T-cell (primary cell): Measurements from ENCODE around the gene MAP4K1. TPM values are rescaled to one million over a fixed set of nuclear protein-coding genes. Genes with fewer than 3 reads are reported as not detected.
"Not testable (repeated sequence)": the region's sequence is repeated elsewhere in the genome, so short reads cannot be mapped to it uniquely, and the experiment has no call there.

Source experiments
- ATAC-seq, 4 experiments: fragments of 200-7000 bp in 3 of 4; fragments of 150-1000 bp in 1 of 4; cut with Tn5 transposase; replicated peaks in 1 of 4; 1 replicate in 3 of 4; 2 replicates in 1 of 4; pipeline ENCODE4 v1.10.0; 2021; ENCODE audit warnings: moderate library complexity in 3 of 4, mild to moderate bottlenecking in 2 of 4, moderate number of reproducible peaks in 1 of 4
- CTCF ChIA-PET, 2 donors: fragments of 300-600 bp; sonication (Branson Sonifier 250); formaldehyde crosslinking; loops; one replicate each; lab custom pipeline; 2022; ENCODE audit warnings: antibody characterized with exemption in 2 of 2; lab: Charles Lee
- POLR2A ChIA-PET, 2 donors: fragments of 300-600 bp; sonication (Branson Sonifier 250); formaldehyde crosslinking; loops; one replicate each; lab custom pipeline; 2022; ENCODE audit warnings: antibody characterized with exemption in 2 of 2; lab: Charles Lee
- DNase-seq, 35 experiments: peaks; one replicate each; pipeline versions ENCODE4 v3.0.0 to v3.0.0-alpha.2; 2013 to 2023
- H3K27ac ChIP-seq: one replicate; pipeline ENCODE4 v1.5.1; 2013; ENCODE audit warnings: low read length
- H3K27me3 ChIP-seq, 2 experiments: replicated peaks in 1 of 2; 1 replicate in 1 of 2; 2 replicates in 1 of 2; pipeline versions ENCODE4 v1.6.1 to v1.7.0; 2013; ENCODE audit warnings: low read length in 1 of 2, mixed read lengths in 1 of 2; ENCODE audit not compliant: control insufficient read depth in 2 of 2, insufficient read depth in 2 of 2; ENCODE audit errors: extremely low read depth in 1 of 2
- H3K36me3 ChIP-seq, 2 donors: 1 replicate in 1 of 2; 2 replicates in 1 of 2; pipeline versions ENCODE4 v1.6.1 to v1.7.0; 2013; ENCODE audit warnings: low read length in 1 of 2; ENCODE audit not compliant: control insufficient read depth in 2 of 2, insufficient read depth in 1 of 2; ENCODE audit errors: extremely low read depth in 1 of 2
- H3K4me1 ChIP-seq, 2 experiments: 1 replicate in 1 of 2; 2 replicates in 1 of 2; pipeline versions ENCODE4 v1.6.1 to v1.7.0; 2013; ENCODE audit warnings: low read length in 2 of 2, mixed read lengths in 1 of 2; ENCODE audit not compliant: insufficient read depth in 2 of 2, control insufficient read depth in 1 of 2; ENCODE audit errors: extremely low read depth in 1 of 2
- H3K4me3 ChIP-seq, 2 donors: 1 replicate in 1 of 2; 2 replicates in 1 of 2; pipeline versions ENCODE4 v1.5.1 to v1.7.0; 2013; ENCODE audit warnings: mild to moderate bottlenecking in 2 of 2, low read length in 1 of 2, moderate library complexity in 1 of 2; ENCODE audit not compliant: control insufficient read depth in 1 of 2; ENCODE audit errors: extremely low read depth in 1 of 2
- H3K9me3 ChIP-seq: 2 replicates; pipeline ENCODE4 v1.7.0; 2013
- H3K27ac Mint-ChIP-seq, 2 donors: one replicate each; pipeline ENCODE4 v1.8.0; 2020 to 2021; ENCODE audit warnings: mild to moderate bottlenecking in 2 of 2, mixed read lengths in 2 of 2
- H3K27me3 Mint-ChIP-seq, 2 donors: one replicate each; pipeline ENCODE4 v1.8.0; 2021 to 2022; ENCODE audit warnings: mixed read lengths in 2 of 2
- H3K36me3 Mint-ChIP-seq: one replicate; pipeline ENCODE4 v1.8.0; 2021; ENCODE audit warnings: mixed read lengths
- H3K4me1 Mint-ChIP-seq, 3 donors: one replicate each; pipeline ENCODE4 v1.8.0; 2020 to 2022; ENCODE audit warnings: mixed read lengths in 3 of 3, mild to moderate bottlenecking in 1 of 3
- H3K4me3 Mint-ChIP-seq, 3 donors: one replicate each; pipeline ENCODE4 v1.8.0; 2020 to 2022; ENCODE audit warnings: mild to moderate bottlenecking in 3 of 3, mixed read lengths in 3 of 3, moderate library complexity in 3 of 3
- H3K9me3 Mint-ChIP-seq, 3 donors: one replicate each; pipeline ENCODE4 v1.8.0; 2020 to 2022; ENCODE audit warnings: mixed read lengths in 3 of 3
- WGBS: methylation state at CpG from one replicate; pipeline ENCODE4 v1.1.5; 2013; ENCODE audit warnings: missing lambda C conversion rate; ENCODE audit not compliant: insufficient coverage; 5-methylcytosine and 5-hydroxymethylcytosine counted together
- total RNA-seq, 35 experiments: library from RNA in 6 of 35; stranded (reverse) in 6 of 35; fragments of 120-200 nt in 1 of 35; gene quantifications; one replicate each; pipeline versions ENCODE4 v1.2.1 to v1.2.4 and lab custom pipeline; 2013 to 2026

The MAP4K1 gene
- total RNA-seq, 5 donors from 2014 or later (not counting 1 experiment from before 2014, with no cell fraction given), result 243 to 417 (median 329) TPM

GRCh38 chr19:38554676-38555141 is 63.0 kb downstream of the MAP4K1 start:
- no peak overlapping the region for H3K4me3 Mint-ChIP-seq
- Histone ChIP-seq H3K4me3 (no peak overlapping the region), H3K27ac (no peak overlapping the region), H3K9me3 (no peaks in the 10 kb centered on the region), H3K36me3 (no peaks in the 10 kb centered on the region), H3K27me3 (no peaks in the 10 kb centered on the region), H3K4me1 (peaks cover 0 to 56% of the 10 kb centered on the region in 2 experiments)
- H3K4me1 Mint-ChIP-seq, result peaks cover 20 to 51% (median 43%) of the 10 kb centered on the region in 3 donors
- H3K36me3 Mint-ChIP-seq, result no peaks in the 10 kb centered on the region
- ChIA-PET POLR2A (interaction anchor here in 1 of 2 donors (0.5 kb wide), 1 partner anchor 87 kb away, joined by 5 read pairs; no protein-coding TSS in a partner anchor), CTCF (no interaction called here)
- H3K9me3 Mint-ChIP-seq, result no peaks in the 10 kb centered on the region
- peak overlapping the region in 1 of 2 donors; percentile 27 for H3K27ac Mint-ChIP-seq
- DNase-seq (no peak), ATAC-seq (no peak)
- peaks cover 0 to 14% of the 10 kb centered on the region in 2 donors for H3K27me3 Mint-ChIP-seq
- no CpG with 5 or more reads among the region's 3 CpGs for WGBS

DNA sequence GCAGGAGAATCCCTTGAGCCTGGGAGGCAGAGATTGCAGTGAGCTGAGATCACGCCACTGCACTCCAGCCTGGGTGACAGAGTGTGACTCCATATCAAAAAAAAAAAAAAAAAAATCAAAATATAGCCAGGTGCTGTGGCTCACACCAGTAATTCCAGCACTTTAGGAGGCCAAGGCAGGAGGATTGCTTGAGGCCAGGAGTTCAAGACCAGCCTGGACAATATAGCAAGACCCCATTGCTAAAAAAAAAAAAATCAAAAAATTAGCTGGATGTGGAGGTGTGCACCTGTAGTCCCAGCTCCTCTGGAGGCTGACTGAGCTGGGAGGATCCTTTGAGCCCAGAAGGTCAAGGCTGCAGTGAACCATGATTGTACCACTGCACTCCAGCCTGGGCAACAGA is 64.5 kb downstream of the MAP4K1 start:
- H3K4me3 Mint-ChIP-seq, H3K27me3 ChIP-seq, H3K36me3 Mint-ChIP-seq, H3K9me3 Mint-ChIP-seq, H3K36me3 ChIP-seq, H3K27ac ChIP-seq, H3K4me3 ChIP-seq, H3K9me3 ChIP-seq, ATAC-seq, POLR2A ChIA-PET, H3K27ac Mint-ChIP-seq, DNase-seq: not testable (repeated sequence)
- peaks cover 0 to 43% of the 10 kb centered on the region in 2 experiments for H3K4me1 ChIP-seq
- H3K27me3 Mint-ChIP-seq, result peaks cover 0 to 14% of the 10 kb centered on the region in 2 donors
- CTCF ChIA-PET, result interaction anchor here in 1 of 2 donors (0.6 to 0.7 kb wide), 2 partner anchors 326 to 435 kb away, joined by 5 to 6 read pairs; no protein-coding TSS in a partner anchor
- peaks cover 18 to 43% (median 37%) of the 10 kb centered on the region in 3 donors for H3K4me1 Mint-ChIP-seq
- no CpG with 5 or more reads among the region's 1 CpG for WGBS

DNA sequence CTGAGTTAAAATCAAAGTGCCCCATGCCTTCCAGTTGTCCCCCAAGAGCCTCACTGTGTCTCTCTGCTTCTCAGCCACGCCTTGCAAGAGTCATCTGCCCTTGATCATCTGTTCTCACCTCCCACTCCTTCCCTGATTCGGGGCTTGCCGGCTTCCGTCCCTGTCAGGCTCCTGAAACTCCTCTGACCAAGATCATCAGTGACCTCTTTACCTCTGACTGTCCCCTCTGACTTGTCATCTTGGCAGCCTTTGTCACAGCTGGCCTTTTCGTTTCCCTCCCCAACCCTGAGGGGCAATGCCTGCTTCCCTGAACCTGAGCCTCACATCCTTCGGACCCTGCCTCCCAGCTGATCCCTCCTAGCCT is 66.3 kb downstream of the MAP4K1 start:
- H3K9me3 ChIP-seq, result no peaks in the 10 kb centered on the region
- peaks cover 0 to 25% of the 10 kb centered on the region in 2 experiments for H3K4me1 ChIP-seq
- CTCF ChIA-PET, result no interaction called here
- WGBS, result 17% methylated on average over 6 of the region's 6 CpGs
- H3K27ac ChIP-seq, result no peak overlapping the region
- H3K4me3 ChIP-seq, result no peak overlapping the region
- ATAC-seq, result peak in 1 of 4 experiments; percentile 16
- Mint-ChIP-seq H3K36me3 (no peaks in the 10 kb centered on the region), H3K4me1 (peaks cover 13 to 31% (median 26%) of the 10 kb centered on the region in 3 donors), H3K27ac (peak overlapping the region; percentile 12 to 29), H3K9me3 (no peaks in the 10 kb centered on the region), H3K27me3 (peaks cover 0 to 14% of the 10 kb centered on the region in 2 donors), H3K4me3 (peak overlapping the region in 1 of 3 donors; percentile 9)
- POLR2A ChIA-PET, result no interaction called here
- DNase-seq, result peak in 1 of 35 experiments; percentile 27
- H3K27me3 ChIP-seq, result no peaks in the 10 kb centered on the region
- no peaks in the 10 kb centered on the region for H3K36me3 ChIP-seq

GRCh38 chr19:38550376-38550775 is 67.4 kb downstream of the MAP4K1 start:
- H3K4me1 ChIP-seq, result peaks cover 0 to 17% of the 10 kb centered on the region in 2 experiments
- Mint-ChIP-seq H3K4me3 (no peak overlapping the region), H3K4me1 (peaks cover 13 to 29% (median 24%) of the 10 kb centered on the region in 3 donors), H3K36me3 (no peaks in the 10 kb centered on the region), H3K27ac (no peak overlapping the region), H3K9me3 (no peaks in the 10 kb centered on the region), H3K27me3 (peaks cover 0 to 14% of the 10 kb centered on the region in 2 donors)
- ATAC-seq (no peak), DNase-seq (no peak)
- no peak overlapping the region for H3K27ac ChIP-seq
- H3K9me3 ChIP-seq, result no peaks in the 10 kb centered on the region
- H3K27me3 ChIP-seq, result no peaks in the 10 kb centered on the region
- no CpG with 5 or more reads among the region's 3 CpGs for WGBS
- ChIA-PET CTCF (no interaction called here), POLR2A (no interaction called here)
- no peaks in the 10 kb centered on the region for H3K36me3 ChIP-seq
- H3K4me3 ChIP-seq, result no peak overlapping the region

DNA sequence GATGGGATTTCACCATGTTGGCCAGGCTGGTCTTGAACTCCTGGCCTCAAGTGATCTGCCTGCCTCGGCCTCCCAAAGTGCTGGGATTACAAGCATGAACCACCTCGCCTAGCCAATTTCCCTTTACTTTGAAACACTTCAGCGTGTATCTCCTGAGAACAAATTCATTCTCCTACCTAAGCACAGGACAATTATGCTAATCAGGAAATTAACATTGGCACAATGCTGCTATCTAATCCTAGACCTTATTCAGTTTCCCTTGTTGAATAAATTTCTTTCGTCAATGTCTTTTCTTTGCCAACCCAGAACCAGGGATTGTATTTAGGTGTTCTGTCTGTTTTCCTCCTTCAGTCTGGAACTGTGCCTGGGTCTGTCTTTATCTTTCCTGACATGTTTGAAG is 67.8 kb downstream of the MAP4K1 start:
- Mint-ChIP-seq H3K9me3 (no peaks in the 10 kb centered on the region), H3K27ac (no peak overlapping the region), H3K4me3 (no peak overlapping the region), H3K4me1 (peaks cover 15 to 30% (median 23%) of the 10 kb centered on the region in 3 donors), H3K36me3 (no peaks in the 10 kb centered on the region), H3K27me3 (peaks cover 0 to 13% of the 10 kb centered on the region in 2 donors)
- ATAC-seq (no peak), DNase-seq (no peak)
- no peaks in the 10 kb centered on the region for H3K27me3 ChIP-seq
- H3K9me3 ChIP-seq, result no peaks in the 10 kb centered on the region
- CTCF ChIA-PET, result no interaction called here
- H3K27ac ChIP-seq, result no peak overlapping the region
- peaks cover 0 to 15% of the 10 kb centered on the region in 2 experiments for H3K4me1 ChIP-seq
- 88% methylated on average over 3 of the region's 4 CpGs for WGBS
- no peak overlapping the region for H3K4me3 ChIP-seq
- POLR2A ChIA-PET, result no interaction called here
- no peaks in the 10 kb centered on the region for H3K36me3 ChIP-seq

- H3K9me3 Mint-ChIP-seq, result no peaks in the 10 kb centered on the region
- Histone ChIP-seq H3K27ac (no peak overlapping the region), H3K36me3 (no peaks in the 10 kb centered on the region), H3K4me1 (peaks cover 2 to 21% of the 10 kb centered on the region in 2 experiments), H3K9me3 (no peaks in the 10 kb centered on the region), H3K27me3 (no peaks in the 10 kb centered on the region), H3K4me3 (no peak overlapping the region)
- WGBS, result no CpG with 5 or more reads among the region's 5 CpGs
- ATAC-seq (no peak), DNase-seq (no peak)
- no peaks in the 10 kb centered on the region for H3K36me3 Mint-ChIP-seq
- no peak overlapping the region for H3K27ac Mint-ChIP-seq
- H3K4me1 Mint-ChIP-seq, result peaks cover 24 to 32% (median 26%) of the 10 kb centered on the region in 3 donors
- H3K27me3 Mint-ChIP-seq, result peaks cover 0 to 10% of the 10 kb centered on the region in 2 donors
- no peak overlapping the region for H3K4me3 Mint-ChIP-seq
- CTCF ChIA-PET, result no interaction called here
- POLR2A ChIA-PET, result no interaction called here
Measured at GRCh38 chr19:38549061-38549460, 68.7 kb downstream of the MAP4K1 start.
